SHP77 (cell line): ENCODE data around the gene NCAPG.
"Not testable (repeated sequence)": the region's sequence is repeated elsewhere in the genome, so short reads cannot be mapped to it uniquely, and the experiment has no call there.

Experiments
- DNase-seq, 2 experiments: peaks; one replicate each; lab custom pipeline; 2025; lab: John Stamatoyannopoulos, UW

Gene NCAPG

DNA sequence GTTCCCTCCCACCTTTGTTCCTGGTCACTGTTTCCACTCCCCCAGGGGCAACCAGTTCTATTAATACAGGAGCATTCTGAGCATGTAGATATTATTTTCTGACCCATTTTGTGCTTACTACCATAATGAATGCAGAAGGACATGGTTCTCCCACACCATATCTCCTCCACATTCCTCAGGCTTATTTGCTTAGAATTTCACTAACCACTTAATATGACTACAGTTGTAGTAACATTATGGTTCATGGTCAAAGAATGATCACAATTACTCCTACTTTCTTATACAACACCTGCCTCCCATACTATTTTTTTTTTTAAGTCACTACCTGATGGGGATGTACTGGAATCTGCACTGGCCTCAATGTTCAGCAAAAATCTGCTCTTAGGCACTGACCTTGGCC is 21.8 kb upstream of the NCAPG start:
- DNase-seq, result no peak

DNA sequence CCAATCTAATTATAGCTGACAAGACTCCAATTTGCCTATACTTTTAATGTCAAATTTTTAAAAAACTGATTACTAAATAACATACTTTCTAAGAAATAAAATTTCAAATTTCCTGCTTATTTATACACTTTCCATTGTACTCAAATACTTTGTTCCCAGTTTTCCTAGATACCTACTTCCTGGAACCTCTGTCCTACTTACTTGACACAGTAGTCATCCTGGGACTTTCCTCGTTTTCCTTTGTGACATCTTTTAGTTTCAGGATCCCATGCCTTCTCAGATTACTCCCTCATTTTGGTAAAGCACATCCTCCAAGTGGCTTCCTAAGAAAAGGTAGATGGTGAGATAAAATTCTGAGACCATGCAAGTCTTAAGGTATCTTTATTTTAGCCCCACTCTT is 16.0 kb upstream of the NCAPG start:
- DNase-seq, result no peak

DNA sequence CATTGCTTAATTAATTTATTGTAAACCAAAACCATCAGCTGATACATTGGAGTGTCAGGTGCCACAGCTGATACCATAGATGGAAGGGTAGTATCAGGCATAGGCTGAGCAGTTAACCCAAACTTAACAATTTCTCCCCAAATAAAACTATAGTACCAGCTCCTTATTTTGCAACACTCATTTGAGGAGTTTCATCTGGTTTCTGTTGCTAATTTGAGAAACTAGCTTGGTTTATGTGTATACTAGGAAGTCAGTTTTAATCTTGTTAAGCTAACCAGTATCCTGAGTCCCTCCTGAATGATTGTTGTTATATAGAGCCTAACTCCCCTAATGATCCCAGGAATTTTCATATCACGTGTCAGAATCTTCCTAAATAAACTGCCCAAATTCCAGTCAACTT is 13.0 kb upstream of the NCAPG start:
- no peak for DNase-seq

- DNase-seq, result no peak
These were observed 5.1 kb upstream of the NCAPG start for GRCh38 chr4:17805580-17806155.

DNA sequence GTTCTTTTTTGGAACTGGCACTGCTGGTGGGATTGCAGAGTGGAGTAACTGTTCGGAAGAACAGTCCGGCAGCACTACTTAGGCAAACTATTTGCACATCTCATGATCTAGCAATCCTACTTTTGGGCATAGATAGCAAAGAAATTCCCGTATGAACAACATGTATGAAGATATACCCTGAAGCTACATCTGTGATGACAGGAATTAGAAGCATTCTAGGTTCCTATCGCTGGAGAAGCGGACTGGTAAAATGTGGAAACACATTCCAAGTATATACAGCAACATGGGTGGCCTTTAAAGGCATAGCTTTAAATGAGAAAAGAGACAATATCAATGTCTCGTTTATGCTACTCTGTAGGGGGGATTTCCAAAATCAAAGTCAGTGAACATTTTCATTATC is 3.3 kb upstream of the NCAPG start:
- no peak for DNase-seq

DNA sequence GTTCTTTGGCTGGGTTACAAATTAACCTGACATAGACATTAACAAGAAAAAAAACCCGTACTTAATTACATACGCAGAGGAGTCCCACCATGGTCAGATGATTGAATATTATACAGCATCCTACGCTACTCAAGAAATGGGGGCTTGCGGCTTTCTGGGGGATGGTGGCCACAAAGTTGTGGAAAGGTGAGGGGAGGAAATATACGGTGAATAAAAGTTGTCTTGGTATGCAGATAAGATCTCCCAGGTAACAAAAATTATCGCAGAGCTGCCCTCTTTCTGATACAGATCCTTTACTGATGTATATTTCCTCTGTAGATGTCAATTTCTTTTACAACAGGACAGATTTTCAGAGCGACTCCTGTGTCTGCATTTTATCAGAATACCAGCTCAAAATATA is 1.1 kb upstream of the NCAPG start:
- no peak for DNase-seq

- DNase-seq, result no peak
These were observed 362 bp downstream of the NCAPG start for GRCh38 chr4:17811078-17811603.

GRCh38 chr4:17812125-17812524 is 1.3 kb downstream of the NCAPG start:
- DNase-seq, result no peak

GRCh38 chr4:17812801-17813200 is 2.0 kb downstream of the NCAPG start:
- DNase-seq, result no peak

- no peak for DNase-seq
These were observed 3.4 kb downstream of the NCAPG start for GRCh38 chr4:17814140-17814539.

GRCh38 chr4:17816142-17816541 is 5.4 kb downstream of the NCAPG start:
- no peak for DNase-seq

- DNase-seq, result peak; percentile 2 to 5
These were observed 6.2 kb downstream of the NCAPG start for GRCh38 chr4:17817027-17817426.

GRCh38 chr4:17823871-17824669 is 13.3 kb downstream of the NCAPG start:
- no peak for DNase-seq

- DNase-seq, result no peak
These were observed 35.5 kb downstream of the NCAPG start for GRCh38 chr4:17846266-17846665.

DNA sequence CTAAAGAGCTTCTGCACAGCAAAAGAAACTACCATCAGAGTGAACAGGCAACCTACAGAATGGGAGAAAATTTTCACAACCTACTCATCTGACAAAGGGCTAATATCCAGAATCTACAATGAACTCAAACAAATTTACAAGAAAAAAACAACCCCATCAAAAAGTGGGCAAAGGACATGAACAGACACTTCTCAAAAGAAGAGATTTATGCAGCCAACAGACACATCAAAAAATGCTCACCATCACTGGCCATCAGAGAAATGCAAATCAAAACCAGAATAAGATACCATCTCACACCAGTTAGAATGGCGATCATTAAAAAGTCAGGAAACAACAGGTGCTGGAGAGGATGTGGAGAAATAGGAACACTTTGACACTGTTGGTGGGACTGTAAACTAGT is 39.5 kb downstream of the NCAPG start:
- DNase-seq, result not testable (repeated sequence)

- DNase-seq, result no peak
These were observed 41.2 kb downstream of the NCAPG start for GRCh38 chr4:17851959-17852358.

DNA sequence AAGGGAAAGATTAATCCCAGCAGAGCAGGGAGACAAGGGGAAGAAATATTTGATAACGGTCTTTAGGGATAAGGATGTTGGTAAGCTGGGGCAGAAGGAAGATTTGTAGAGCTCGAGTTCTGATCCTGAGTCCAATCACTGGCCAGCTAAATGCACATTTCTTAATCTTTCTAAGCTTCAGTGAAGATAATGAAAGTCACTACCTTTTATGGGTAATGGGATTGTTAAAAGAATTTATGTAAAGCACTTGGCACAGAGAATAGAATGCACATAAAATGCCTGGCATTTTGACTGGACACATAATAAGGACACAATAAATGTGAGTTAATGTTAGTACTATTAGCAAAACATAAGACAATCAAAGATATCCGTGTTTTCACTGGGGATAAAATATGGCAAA is 43.3 kb downstream of the NCAPG start:
- DNase-seq, result no peak

GRCh38 chr4:17859793-17860406 is 49.1 kb downstream of the NCAPG start:
- DNase-seq, result no peak

DNA sequence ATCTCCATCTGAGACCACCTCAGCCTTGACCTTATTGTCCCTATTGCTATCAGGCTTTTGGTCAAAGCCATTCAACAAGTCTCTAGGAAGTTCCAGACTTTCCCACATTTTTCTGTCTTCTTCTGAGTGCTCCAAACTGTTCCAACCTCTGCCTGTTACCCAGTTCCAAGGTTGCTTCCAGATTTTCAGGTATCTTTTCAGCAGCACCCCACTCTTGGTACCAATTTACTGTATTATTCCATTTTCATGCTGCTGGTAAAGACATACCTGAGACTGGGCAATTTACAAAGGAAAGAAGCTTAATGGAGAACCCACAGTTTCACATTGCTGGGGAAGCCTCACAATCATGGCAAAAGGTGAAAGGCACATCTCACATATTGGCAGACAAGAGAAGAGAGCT is 51.1 kb downstream of the NCAPG start:
- not testable (repeated sequence) for DNase-seq

GRCh38 chr4:17865866-17866363 is 55.1 kb downstream of the NCAPG start:
- DNase-seq, result no peak

GRCh38 chr4:17866810-17867209 is 56.0 kb downstream of the NCAPG start:
- no peak for DNase-seq

GRCh38 chr4:17867276-17867675 is 56.5 kb downstream of the NCAPG start:
- no peak for DNase-seq

GRCh38 chr4:17869327-17869726 is 58.5 kb downstream of the NCAPG start:
- DNase-seq, result no peak
